ENCODE results near the gene CALHM3.

DNA sequence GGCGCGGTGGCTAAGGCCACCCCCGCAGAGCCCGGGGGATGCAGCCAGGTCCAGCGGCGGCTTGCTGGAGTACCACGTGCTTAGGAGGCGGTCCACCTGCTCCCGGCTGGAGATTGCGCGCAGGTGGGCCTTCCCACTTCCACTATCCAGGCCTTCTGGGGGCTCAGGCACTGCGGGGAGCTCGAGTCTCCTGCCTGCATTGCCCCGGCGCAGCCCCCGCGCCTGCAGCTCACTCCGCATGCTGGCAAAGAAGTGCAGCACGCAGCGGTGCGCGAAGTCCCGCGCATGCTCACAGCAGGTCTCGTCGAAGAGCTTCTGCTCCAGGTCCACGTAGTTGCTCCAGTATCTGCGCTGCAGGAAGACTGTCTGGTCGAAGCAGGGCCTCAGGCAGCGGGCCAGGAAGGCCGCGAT, 5.8 kb downstream of the CALHM3 start:
- no peak for TF ChIP-seq MTA1 (CRISPR knock-in tag; IDR thresholded peaks at IDR 0.05; ENCODE audit: borderline replicate concordance)
- TF ChIP-seq ZNF335 (CRISPR knock-in tag; IDR thresholded peaks at IDR 0.05): no peak
- TF ChIP-seq EHMT2 (IDR thresholded peaks at IDR 0.05; ENCODE audit: borderline replicate concordance, low read depth, low read length): no peak
- no peak for TF ChIP-seq EZH2 (conservative IDR thresholded peaks at IDR 0.05; ENCODE audit: low read depth, low read length)
- TF ChIP-seq, protein P1, sequence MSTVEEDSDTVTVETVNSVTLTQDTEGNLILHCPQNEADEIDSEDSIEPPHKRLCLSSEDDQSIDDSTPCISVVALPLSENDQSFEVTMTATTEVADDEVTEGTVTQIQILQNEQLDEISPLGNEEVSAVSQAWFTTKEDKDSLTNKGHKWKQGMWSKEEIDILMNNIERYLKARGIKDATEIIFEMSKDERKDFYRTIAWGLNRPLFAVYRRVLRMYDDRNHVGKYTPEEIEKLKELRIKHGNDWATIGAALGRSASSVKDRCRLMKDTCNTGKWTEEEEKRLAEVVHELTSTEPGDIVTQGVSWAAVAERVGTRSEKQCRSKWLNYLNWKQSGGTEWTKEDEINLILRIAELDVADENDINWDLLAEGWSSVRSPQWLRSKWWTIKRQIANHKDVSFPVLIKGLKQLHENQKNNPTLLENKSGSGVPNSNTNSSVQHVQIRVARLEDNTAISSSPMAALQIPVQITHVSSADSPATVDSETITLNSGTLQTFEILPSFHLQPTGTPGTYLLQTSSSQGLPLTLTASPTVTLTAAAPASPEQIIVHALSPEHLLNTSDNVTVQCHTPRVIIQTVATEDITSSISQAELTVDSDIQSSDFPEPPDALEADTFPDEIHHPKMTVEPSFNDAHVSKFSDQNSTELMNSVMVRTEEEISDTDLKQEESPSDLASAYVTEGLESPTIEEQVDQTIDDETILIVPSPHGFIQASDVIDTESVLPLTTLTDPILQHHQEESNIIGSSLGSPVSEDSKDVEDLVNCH (CRISPR knock-in tag; IDR thresholded peaks at IDR 0.05): no peak
- TF ChIP-seq CENPT (CRISPR knock-in tag; IDR thresholded peaks at IDR 0.05; ENCODE audit: low read depth): no peak
- TF ChIP-seq SIN3B (IDR thresholded peaks at IDR 0.05; ENCODE audit: low read length): no peak
- TF ChIP-seq, protein P2, sequence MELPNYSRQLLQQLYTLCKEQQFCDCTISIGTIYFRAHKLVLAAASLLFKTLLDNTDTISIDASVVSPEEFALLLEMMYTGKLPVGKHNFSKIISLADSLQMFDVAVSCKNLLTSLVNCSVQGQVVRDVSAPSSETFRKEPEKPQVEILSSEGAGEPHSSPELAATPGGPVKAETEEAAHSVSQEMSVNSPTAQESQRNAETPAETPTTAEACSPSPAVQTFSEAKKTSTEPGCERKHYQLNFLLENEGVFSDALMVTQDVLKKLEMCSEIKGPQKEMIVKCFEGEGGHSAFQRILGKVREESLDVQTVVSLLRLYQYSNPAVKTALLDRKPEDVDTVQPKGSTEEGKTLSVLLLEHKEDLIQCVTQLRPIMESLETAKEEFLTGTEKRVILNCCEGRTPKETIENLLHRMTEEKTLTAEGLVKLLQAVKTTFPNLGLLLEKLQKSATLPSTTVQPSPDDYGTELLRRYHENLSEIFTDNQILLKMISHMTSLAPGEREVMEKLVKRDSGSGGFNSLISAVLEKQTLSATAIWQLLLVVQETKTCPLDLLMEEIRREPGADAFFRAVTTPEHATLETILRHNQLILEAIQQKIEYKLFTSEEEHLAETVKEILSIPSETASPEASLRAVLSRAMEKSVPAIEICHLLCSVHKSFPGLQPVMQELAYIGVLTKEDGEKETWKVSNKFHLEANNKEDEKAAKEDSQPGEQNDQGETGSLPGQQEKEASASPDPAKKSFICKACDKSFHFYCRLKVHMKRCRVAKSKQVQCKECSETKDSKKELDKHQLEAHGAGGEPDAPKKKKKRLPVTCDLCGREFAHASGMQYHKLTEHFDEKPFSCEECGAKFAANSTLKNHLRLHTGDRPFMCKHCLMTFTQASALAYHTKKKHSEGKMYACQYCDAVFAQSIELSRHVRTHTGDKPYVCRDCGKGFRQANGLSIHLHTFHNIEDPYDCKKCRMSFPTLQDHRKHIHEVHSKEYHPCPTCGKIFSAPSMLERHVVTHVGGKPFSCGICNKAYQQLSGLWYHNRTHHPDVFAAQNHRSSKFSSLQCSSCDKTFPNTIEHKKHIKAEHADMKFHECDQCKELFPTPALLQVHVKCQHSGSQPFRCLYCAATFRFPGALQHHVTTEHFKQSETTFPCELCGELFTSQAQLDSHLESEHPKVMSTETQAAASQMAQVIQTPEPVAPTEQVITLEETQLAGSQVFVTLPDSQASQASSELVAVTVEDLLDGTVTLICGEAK (IDR thresholded peaks at IDR 0.05): no peak
- TF ChIP-seq, protein P2 (CRISPR knock-in tag; IDR thresholded peaks at IDR 0.05): no peak
- no peak for TF ChIP-seq CREB1 (IDR thresholded peaks at IDR 0.05)
- no peak for TF ChIP-seq CREB1 (CRISPR knock-in tag; IDR thresholded peaks at IDR 0.05)
